HL-60 (cell line): ENCODE results near the gene LAMC3.

Experiments
- DNase-seq, 2 experiments: peaks; one replicate each; pipeline ENCODE4 v3.0.0-alpha.2; 2010 to 2020; ENCODE audit warnings: low read depth in 1 of 2, low spot score in 1 of 2
- H3K27ac ChIP-seq: fragments of 250-450 bp; sonication (Bioruptor Pico); replicated peaks from 2 replicates; pipeline ENCODE4 v1.5.1; 2020; ENCODE audit warnings: mild to moderate bottlenecking, moderate library complexity
- H3K27me3 ChIP-seq: fragments of 250-450 bp; sonication (Bioruptor Pico); 2 replicates; pipeline ENCODE4 v1.5.1; 2021; ENCODE audit warnings: mild to moderate bottlenecking, moderate library complexity; ENCODE audit not compliant: insufficient read depth, poor library complexity, severe bottlenecking
- H3K4me3 ChIP-seq: replicated peaks from 2 replicates; pipeline ENCODE4 v1.5.1; 2011; ENCODE audit warnings: mild to moderate bottlenecking, control low read depth, low read length; ENCODE audit not compliant: insufficient read depth
- CTCF ChIP-seq: IDR thresholded peaks from one replicate; pipeline ENCODE4 v1.5.1; 2011; ENCODE audit warnings: low read length, control low read depth, inconsistent platforms; ENCODE audit not compliant: insufficient read depth
- GABPA ChIP-seq: IDR thresholded peaks from 2 replicates; pipeline ENCODE4 v1.6.1; 2012; ENCODE audit warnings: low read depth
- POLR2AphosphoS5 ChIP-seq: IDR thresholded peaks from 2 replicates; pipeline ENCODE4 v1.6.1; 2012; ENCODE audit warnings: low read depth
- REST ChIP-seq: IDR thresholded peaks from 2 replicates; pipeline ENCODE4 v1.6.1; 2012; ENCODE audit warnings: low read depth; ENCODE audit not compliant: insufficient replicate concordance
- SPI1 ChIP-seq: IDR thresholded peaks from 2 replicates; pipeline ENCODE4 v1.6.1; 2012; ENCODE audit warnings: low read depth, mild to moderate bottlenecking, borderline replicate concordance

LAMC3 gene

GRCh38 chr9:131126059-131126426 is 117.1 kb downstream of the LAMC3 start:
- H3K27ac ChIP-seq = peak overlapping the region; percentile 85
- DNase-seq = no peak
- TF ChIP-seq CTCF = no peak
- TF ChIP-seq GABPA = no peak
- no peak for TF ChIP-seq REST
- TF ChIP-seq POLR2AphosphoS5 = no peak
- no peak for TF ChIP-seq SPI1
- H3K27me3 ChIP-seq = no peaks in the 10 kb centered on the region
- peak overlapping the region; percentile 98 for H3K4me3 ChIP-seq

GRCh38 chr9:131129183-131129582 is 120.2 kb downstream of the LAMC3 start:
- Histone ChIP-seq H3K4me3 (no peak overlapping the region), H3K27me3 (no peaks in the 10 kb centered on the region), H3K27ac (no peak overlapping the region)
- DNase-seq = no peak
- TF ChIP-seq POLR2AphosphoS5 = no peak
- TF ChIP-seq GABPA = no peak
- TF ChIP-seq CTCF = no peak
- TF ChIP-seq REST = no peak

GRCh38 chr9:131138676-131139075 is 129.7 kb downstream of the LAMC3 start:
- Histone ChIP-seq H3K27me3 (no peaks in the 10 kb centered on the region), H3K4me3 (no peak overlapping the region), H3K27ac (no peak overlapping the region)
- TF ChIP-seq GABPA = no peak
- no peak for TF ChIP-seq POLR2AphosphoS5
- no peak for TF ChIP-seq SPI1
- no peak for TF ChIP-seq CTCF
- no peak for TF ChIP-seq REST
- no peak for DNase-seq
